ENCODE data around the gene KIAA1671. TPM values are rescaled to one million over a fixed set of nuclear protein-coding genes. Genes with fewer than 3 reads are reported as not detected.

Gene KIAA1671
- total RNA-seq, 1 donor from 2014 or later = 62.1 TPM

- H3K27me3 Mint-ChIP-seq = no peaks in the 10 kb centered on the region
- DNase-seq (ENCODE audit: low spot score, unreplicated experiment) = no peak
- peaks cover 9% of the 10 kb centered on the region for H3K4me1 Mint-ChIP-seq (ENCODE audit: low read depth)
- no peak for TF ChIP-seq CTCF (IDR thresholded peaks at IDR 0.05; ENCODE audit: unreplicated experiment)
- no peak overlapping the region for H3K27ac Mint-ChIP-seq
- H3K9me3 Mint-ChIP-seq (ENCODE audit: low read depth) = peaks cover 3% of the 10 kb centered on the region
- H3K36me3 Mint-ChIP-seq (ENCODE audit: insufficient read depth) = peaks cover 24% of the 10 kb centered on the region
- no peak overlapping the region for H3K4me3 Mint-ChIP-seq (ENCODE audit: low read depth)
Measured at GRCh38 chr22:25014896-25015755, 62.6 kb downstream of the KIAA1671 start.

GRCh38 chr22:25016311-25016710 is 63.8 kb downstream of the KIAA1671 start:
- Mint-ChIP-seq H3K27me3 (no peaks in the 10 kb centered on the region), H3K9me3 (ENCODE audit: low read depth) (peaks cover 3% of the 10 kb centered on the region), H3K27ac (no peak overlapping the region), H3K4me3 (ENCODE audit: low read depth) (no peak overlapping the region), H3K4me1 (ENCODE audit: low read depth) (peaks cover 11% of the 10 kb centered on the region), H3K36me3 (ENCODE audit: insufficient read depth) (peaks cover 26% of the 10 kb centered on the region)
- no peak for TF ChIP-seq CTCF (IDR thresholded peaks at IDR 0.05; ENCODE audit: unreplicated experiment)
- DNase-seq (ENCODE audit: low spot score, unreplicated experiment) = no peak

- no peak for DNase-seq (ENCODE audit: low spot score, unreplicated experiment)
- Mint-ChIP-seq H3K27ac (peak overlapping the region; percentile 20), H3K27me3 (no peaks in the 10 kb centered on the region)
Measured at GRCh38 chr22:25018009-25018408, 65.5 kb downstream of the KIAA1671 start.

GRCh38 chr22:25019427-25020184 is 67.1 kb downstream of the KIAA1671 start:
- peaks cover 25% of the 10 kb centered on the region for H3K36me3 Mint-ChIP-seq (ENCODE audit: insufficient read depth)
- no peak overlapping the region for H3K4me3 Mint-ChIP-seq (ENCODE audit: low read depth)
- no peak overlapping the region for H3K27ac Mint-ChIP-seq
- TF ChIP-seq CTCF (IDR thresholded peaks at IDR 0.05; ENCODE audit: unreplicated experiment) = no peak
- H3K4me1 Mint-ChIP-seq (ENCODE audit: low read depth) = peaks cover 17% of the 10 kb centered on the region
- peaks cover 3% of the 10 kb centered on the region for H3K9me3 Mint-ChIP-seq (ENCODE audit: low read depth)
- H3K27me3 Mint-ChIP-seq = no peaks in the 10 kb centered on the region
- DNase-seq (ENCODE audit: low spot score, unreplicated experiment) = no peak

More at GRCh38 chr22:25018009-25018408, 65.5 kb downstream of the KIAA1671 start:
- H3K4me3 Mint-ChIP-seq (ENCODE audit: low read depth) = no peak overlapping the region
- H3K4me1 Mint-ChIP-seq (ENCODE audit: low read depth) = peaks cover 16% of the 10 kb centered on the region
- H3K36me3 Mint-ChIP-seq (ENCODE audit: insufficient read depth) = peaks cover 26% of the 10 kb centered on the region
- TF ChIP-seq CTCF (IDR thresholded peaks at IDR 0.05; ENCODE audit: unreplicated experiment) = no peak
- peaks cover 3% of the 10 kb centered on the region for H3K9me3 Mint-ChIP-seq (ENCODE audit: low read depth)

GRCh38 chr22:25021409-25021808 is 68.9 kb downstream of the KIAA1671 start:
- Mint-ChIP-seq H3K9me3 (ENCODE audit: low read depth) (peaks cover 3% of the 10 kb centered on the region), H3K36me3 (ENCODE audit: insufficient read depth) (peaks cover 12% of the 10 kb centered on the region), H3K4me3 (ENCODE audit: low read depth) (no peak overlapping the region), H3K27me3 (no peaks in the 10 kb centered on the region), H3K4me1 (ENCODE audit: low read depth) (peaks cover 21% of the 10 kb centered on the region), H3K27ac (no peak overlapping the region)
- no peak for TF ChIP-seq CTCF (IDR thresholded peaks at IDR 0.05; ENCODE audit: unreplicated experiment)
- DNase-seq (ENCODE audit: low spot score, unreplicated experiment) = no peak
